ENCODE data around the gene FBLN5. TPM values are rescaled to one million over a fixed set of nuclear protein-coding genes. Genes with fewer than 3 reads are reported as not detected.
A peak's percentile ranks its signal among the peaks of the same experiment; 100 is the strongest.

Gene FBLN5, protein sequence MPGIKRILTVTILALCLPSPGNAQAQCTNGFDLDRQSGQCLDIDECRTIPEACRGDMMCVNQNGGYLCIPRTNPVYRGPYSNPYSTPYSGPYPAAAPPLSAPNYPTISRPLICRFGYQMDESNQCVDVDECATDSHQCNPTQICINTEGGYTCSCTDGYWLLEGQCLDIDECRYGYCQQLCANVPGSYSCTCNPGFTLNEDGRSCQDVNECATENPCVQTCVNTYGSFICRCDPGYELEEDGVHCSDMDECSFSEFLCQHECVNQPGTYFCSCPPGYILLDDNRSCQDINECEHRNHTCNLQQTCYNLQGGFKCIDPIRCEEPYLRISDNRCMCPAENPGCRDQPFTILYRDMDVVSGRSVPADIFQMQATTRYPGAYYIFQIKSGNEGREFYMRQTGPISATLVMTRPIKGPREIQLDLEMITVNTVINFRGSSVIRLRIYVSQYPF
- polyA plus RNA-seq (2013, experiment 1 of 2) = 7.8 TPM
- 8.4 TPM for polyA plus RNA-seq (2013, experiment 2 of 2)

DNA sequence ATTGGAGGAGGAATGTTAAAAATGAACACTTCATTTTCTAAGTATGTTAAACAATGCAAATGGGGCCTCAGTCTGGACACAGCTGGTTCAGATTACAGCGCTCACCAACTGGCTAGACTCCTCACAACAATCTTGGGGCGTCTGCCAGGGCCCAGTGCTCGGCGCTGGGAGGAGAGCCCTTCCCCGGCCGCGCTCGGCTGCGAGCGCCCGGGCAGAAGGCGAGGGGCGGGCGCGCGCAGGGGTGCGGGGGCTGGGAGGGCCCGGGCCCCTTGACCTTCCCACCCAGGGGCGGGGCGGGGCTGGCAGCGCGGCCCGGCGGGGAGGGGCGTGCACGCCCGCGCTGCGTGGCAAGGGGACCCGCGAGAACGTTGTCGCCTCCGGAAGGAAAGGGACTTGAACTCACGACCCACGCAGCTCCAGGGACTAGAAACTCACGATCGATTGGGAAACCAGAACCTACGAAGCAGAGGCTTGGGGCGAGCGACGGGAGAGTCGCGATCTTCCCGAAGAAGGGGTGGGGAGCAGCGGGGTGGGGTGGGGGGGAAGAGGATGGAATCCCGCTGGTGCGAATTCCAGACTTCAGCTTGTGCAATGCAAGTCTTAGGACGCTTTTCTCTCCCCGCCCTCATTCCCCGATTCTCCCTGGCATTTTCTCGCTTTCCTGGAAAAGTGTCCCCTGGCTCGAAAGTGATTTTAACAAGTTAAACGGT, at the start of gene FBLN5:
TSS of gene FBLN5 (minus strand) at position 220 of the 710 bp plus-strand sequence. CDS start 465 bp downstream, outside the sequence.
- Histone ChIP-seq H3K23ac (ENCODE audit: low read length) (peak within 1 kb of the TSS; percentile 57), H3K79me2 (ENCODE audit: control insufficient read depth, insufficient read depth, low read length) (no peaks in the 10 kb centered on the region), H3K4me2 (ENCODE audit: low read length) (peak within 1 kb of the TSS; percentile 87), H3K4me3 (ENCODE audit: low read length) (peak within 1 kb of the TSS; percentile 55), H3K79me1 (ENCODE audit: low read length) (no peaks in the 10 kb centered on the region), H2BK15ac (replicated peaks; ENCODE audit: low read depth) (no peak within 1 kb of the TSS), H2BK120ac (ENCODE audit: low read depth, low read length) (no peak within 1 kb of the TSS), H4K8ac (ENCODE audit: low read depth, low read length) (no peak within 1 kb of the TSS), H2BK5ac (ENCODE audit: low read length) (no peak within 1 kb of the TSS), H3K27ac (ENCODE audit: low read depth, low read length) (no peak within 1 kb of the TSS), H3K56ac (ENCODE audit: low read length) (peak within 1 kb of the TSS; percentile 82), H3K18ac (ENCODE audit: low read length) (peak within 1 kb of the TSS; percentile 97), H4K5ac (ENCODE audit: low read length) (no peak within 1 kb of the TSS), H3K36me3 (ENCODE audit: control insufficient read depth, insufficient read depth, low read length) (no peaks in the 10 kb centered on the region), H3K27me3 (ENCODE audit: insufficient read depth, low read length, poor library complexity) (peaks cover 4% of the 10 kb centered on the region), H3K9ac (ENCODE audit: low read length) (peak within 1 kb of the TSS; percentile 72), H3K4ac (ENCODE audit: low read depth, low read length) (peak within 1 kb of the TSS; percentile 45), H2AK5ac (ENCODE audit: low read length) (no peak within 1 kb of the TSS), H3K4me1 (ENCODE audit: control insufficient read depth, low read depth, low read length) (peaks cover 3% of the 10 kb centered on the region)
- no CpG with 5 or more reads among the region's 54 CpGs for WGBS (ENCODE audit: extremely low coverage, insufficient coverage, low lambda C conversion rate)
- DNase-seq = peak; percentile 73

DNA sequence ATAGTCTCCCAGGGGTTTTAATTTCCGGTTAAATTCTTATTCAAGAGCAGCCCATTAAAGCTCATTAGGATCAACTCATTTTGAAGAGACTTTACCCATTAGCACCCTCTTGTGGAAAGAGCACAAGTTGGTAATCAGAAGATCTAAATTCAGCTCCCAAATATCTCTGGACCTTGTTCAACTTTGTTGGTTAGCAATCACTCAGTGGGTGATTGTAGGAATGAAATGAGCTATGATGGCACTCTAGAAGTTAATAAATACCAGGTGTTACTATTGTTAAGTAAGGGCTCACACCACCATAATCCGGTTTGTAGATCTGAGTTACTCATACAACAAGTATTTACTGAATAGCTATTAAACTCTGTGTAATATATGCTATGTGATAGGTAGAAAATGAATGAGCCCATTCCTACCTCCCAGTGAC, 49.5 kb upstream of the FBLN5 start:
- H3K36me3 ChIP-seq (ENCODE audit: control insufficient read depth, insufficient read depth, low read length) = no peaks in the 10 kb centered on the region
- H3K27me3 ChIP-seq (ENCODE audit: insufficient read depth, low read length, poor library complexity) = no peaks in the 10 kb centered on the region
- H2BK120ac ChIP-seq (ENCODE audit: low read depth, low read length) = no peak overlapping the region
- no peak overlapping the region for H4K8ac ChIP-seq (ENCODE audit: low read depth, low read length)
- DNase-seq = peak; percentile 71
- no peak overlapping the region for H3K4me3 ChIP-seq (ENCODE audit: low read length)
- WGBS (ENCODE audit: extremely low coverage, insufficient coverage, low lambda C conversion rate) = no CpG with 5 or more reads among the region's 2 CpGs
- no peak overlapping the region for H3K18ac ChIP-seq (ENCODE audit: low read length)
- no peak overlapping the region for H3K23ac ChIP-seq (ENCODE audit: low read length)
- H3K4me1 ChIP-seq (ENCODE audit: control insufficient read depth, low read depth, low read length) = no peaks in the 10 kb centered on the region
- no peak overlapping the region for H2BK15ac ChIP-seq (replicated peaks; ENCODE audit: low read depth)
- no peak overlapping the region for H2BK5ac ChIP-seq (ENCODE audit: low read length)
- no peak overlapping the region for H3K27ac ChIP-seq (ENCODE audit: low read depth, low read length)
- H2AK5ac ChIP-seq (ENCODE audit: low read length) = no peak overlapping the region
- no peak overlapping the region for H3K9ac ChIP-seq (ENCODE audit: low read length)
- H3K79me2 ChIP-seq (ENCODE audit: control insufficient read depth, insufficient read depth, low read length) = no peaks in the 10 kb centered on the region
- H4K5ac ChIP-seq (ENCODE audit: low read length) = no peak overlapping the region
- no peak overlapping the region for H3K56ac ChIP-seq (ENCODE audit: low read length)
- H3K4ac ChIP-seq (ENCODE audit: low read depth, low read length) = no peak overlapping the region
- H3K4me2 ChIP-seq (ENCODE audit: low read length) = no peak overlapping the region
- H3K79me1 ChIP-seq (ENCODE audit: low read length) = no peaks in the 10 kb centered on the region

DNA sequence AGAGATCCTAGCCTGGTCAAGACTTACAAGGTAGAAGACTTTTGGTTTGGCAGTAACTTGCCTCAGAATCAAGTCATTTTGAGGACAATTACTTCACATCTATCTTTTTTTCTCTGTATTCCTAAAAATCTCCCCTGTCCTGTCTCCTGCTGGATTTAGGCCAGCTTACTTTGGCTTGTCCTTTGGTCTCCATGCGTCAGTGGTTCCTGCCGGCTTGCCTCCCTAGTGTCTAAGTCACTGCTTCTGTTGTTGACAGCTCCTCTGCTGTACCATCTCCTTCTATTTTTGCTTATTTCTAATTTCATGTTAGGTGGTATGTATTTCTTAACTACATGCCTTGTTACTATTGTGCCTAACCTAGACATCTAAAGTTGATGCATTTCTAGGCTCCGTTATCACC, 39.7 kb upstream of the FBLN5 start:
- Histone ChIP-seq H2BK15ac (replicated peaks; ENCODE audit: low read depth) (no peak overlapping the region), H2BK120ac (ENCODE audit: low read depth, low read length) (no peak overlapping the region), H3K36me3 (ENCODE audit: control insufficient read depth, insufficient read depth, low read length) (peaks cover 1% of the 10 kb centered on the region), H4K5ac (ENCODE audit: low read length) (no peak overlapping the region), H3K4me2 (ENCODE audit: low read length) (no peak overlapping the region), H3K23ac (ENCODE audit: low read length) (no peak overlapping the region), H3K4me3 (ENCODE audit: low read length) (no peak overlapping the region), H3K4me1 (ENCODE audit: control insufficient read depth, low read depth, low read length) (no peaks in the 10 kb centered on the region), H3K18ac (ENCODE audit: low read length) (no peak overlapping the region), H3K27me3 (ENCODE audit: insufficient read depth, low read length, poor library complexity) (no peaks in the 10 kb centered on the region), H3K79me2 (ENCODE audit: control insufficient read depth, insufficient read depth, low read length) (no peaks in the 10 kb centered on the region), H3K79me1 (ENCODE audit: low read length) (no peaks in the 10 kb centered on the region), H3K4ac (ENCODE audit: low read depth, low read length) (no peak overlapping the region), H4K8ac (ENCODE audit: low read depth, low read length) (no peak overlapping the region), H2AK5ac (ENCODE audit: low read length) (no peak overlapping the region), H2BK5ac (ENCODE audit: low read length) (no peak overlapping the region), H3K27ac (ENCODE audit: low read depth, low read length) (no peak overlapping the region), H3K56ac (ENCODE audit: low read length) (no peak overlapping the region), H3K9ac (ENCODE audit: low read length) (no peak overlapping the region)
- DNase-seq = no peak
- WGBS (ENCODE audit: extremely low coverage, insufficient coverage, low lambda C conversion rate) = no CpG with 5 or more reads among the region's 3 CpGs

DNA sequence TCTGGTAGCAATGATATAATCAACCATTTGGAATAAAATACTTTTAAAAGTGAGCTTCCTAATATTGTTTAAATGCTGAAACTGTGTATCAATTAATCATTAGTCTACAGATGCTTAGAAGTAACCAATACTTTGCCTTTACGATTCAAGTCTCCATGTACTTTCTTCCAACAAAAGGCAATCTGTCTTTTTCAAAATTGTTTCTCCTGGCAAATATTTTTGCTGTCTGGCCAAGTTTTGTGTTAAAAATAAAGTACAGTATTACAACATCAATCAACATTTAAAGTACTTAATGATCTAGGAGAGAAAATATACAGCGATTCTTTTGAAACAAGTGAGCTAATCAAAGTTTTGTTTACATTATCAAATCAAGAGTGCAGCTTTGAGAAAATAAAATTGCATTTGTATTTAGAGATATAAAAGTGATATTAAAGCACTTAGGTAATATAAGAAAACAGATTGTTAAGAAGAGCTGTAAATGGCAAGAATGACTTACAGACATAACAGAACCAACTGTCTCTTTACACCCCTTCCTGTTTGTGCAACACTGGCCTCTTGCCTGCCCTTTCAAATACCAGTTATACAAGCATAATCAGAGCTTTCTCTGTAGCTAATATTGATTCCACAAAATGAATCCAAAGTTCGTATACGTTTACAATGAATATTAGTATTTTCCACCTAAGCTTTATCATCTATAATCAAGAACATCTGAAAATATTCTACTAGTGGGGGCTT, 38.2 kb upstream of the FBLN5 start:
- Histone ChIP-seq H3K27me3 (ENCODE audit: insufficient read depth, low read length, poor library complexity) (no peaks in the 10 kb centered on the region), H3K79me1 (ENCODE audit: low read length) (no peaks in the 10 kb centered on the region), H3K4me3 (ENCODE audit: low read length) (no peak overlapping the region), H3K4me2 (ENCODE audit: low read length) (no peak overlapping the region), H3K56ac (ENCODE audit: low read length) (no peak overlapping the region), H2AK5ac (ENCODE audit: low read length) (no peak overlapping the region), H4K8ac (ENCODE audit: low read depth, low read length) (no peak overlapping the region), H3K79me2 (ENCODE audit: control insufficient read depth, insufficient read depth, low read length) (no peaks in the 10 kb centered on the region), H3K18ac (ENCODE audit: low read length) (no peak overlapping the region), H3K23ac (ENCODE audit: low read length) (no peak overlapping the region), H3K4ac (ENCODE audit: low read depth, low read length) (no peak overlapping the region), H2BK5ac (ENCODE audit: low read length) (no peak overlapping the region), H3K27ac (ENCODE audit: low read depth, low read length) (no peak overlapping the region), H2BK120ac (ENCODE audit: low read depth, low read length) (no peak overlapping the region), H2BK15ac (replicated peaks; ENCODE audit: low read depth) (no peak overlapping the region), H4K5ac (ENCODE audit: low read length) (no peak overlapping the region), H3K4me1 (ENCODE audit: control insufficient read depth, low read depth, low read length) (no peaks in the 10 kb centered on the region), H3K36me3 (ENCODE audit: control insufficient read depth, insufficient read depth, low read length) (peaks cover 1% of the 10 kb centered on the region), H3K9ac (ENCODE audit: low read length) (no peak overlapping the region)
- WGBS (ENCODE audit: extremely low coverage, insufficient coverage, low lambda C conversion rate) = no CpG with 5 or more reads among the region's 4 CpGs
- DNase-seq = no peak

DNA sequence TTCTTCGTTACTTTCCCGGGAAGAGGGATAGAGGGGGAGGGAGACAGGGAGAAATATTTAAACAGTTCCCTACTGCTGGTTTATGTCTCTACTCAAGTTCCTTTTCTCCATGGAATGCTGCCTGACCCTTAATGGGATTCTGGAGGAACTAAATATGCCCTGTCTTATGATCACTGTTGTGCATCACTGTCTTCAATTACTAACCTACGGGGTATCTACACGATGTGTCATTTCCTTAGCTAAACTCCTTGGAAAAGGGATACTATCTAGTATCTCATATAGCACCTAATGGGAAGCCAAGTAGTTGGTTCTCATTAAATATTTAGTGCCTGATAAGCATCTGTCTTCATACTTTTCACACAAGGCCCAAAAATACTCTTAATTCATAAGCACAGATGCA, 37.5 kb upstream of the FBLN5 start:
- peaks cover 1% of the 10 kb centered on the region for H3K36me3 ChIP-seq (ENCODE audit: control insufficient read depth, insufficient read depth, low read length)
- no peak overlapping the region for H3K56ac ChIP-seq (ENCODE audit: low read length)
- no peak overlapping the region for H2BK120ac ChIP-seq (ENCODE audit: low read depth, low read length)
- no peaks in the 10 kb centered on the region for H3K4me1 ChIP-seq (ENCODE audit: control insufficient read depth, low read depth, low read length)
- H2BK15ac ChIP-seq (replicated peaks; ENCODE audit: low read depth) = no peak overlapping the region
- H2AK5ac ChIP-seq (ENCODE audit: low read length) = no peak overlapping the region
- no peak overlapping the region for H4K5ac ChIP-seq (ENCODE audit: low read length)
- H3K27me3 ChIP-seq (ENCODE audit: insufficient read depth, low read length, poor library complexity) = no peaks in the 10 kb centered on the region
- no peaks in the 10 kb centered on the region for H3K79me1 ChIP-seq (ENCODE audit: low read length)
- WGBS (ENCODE audit: extremely low coverage, insufficient coverage, low lambda C conversion rate) = no CpG with 5 or more reads among the region's 4 CpGs
- no peak for DNase-seq
- H3K4me2 ChIP-seq (ENCODE audit: low read length) = no peak overlapping the region
- no peaks in the 10 kb centered on the region for H3K79me2 ChIP-seq (ENCODE audit: control insufficient read depth, insufficient read depth, low read length)
- no peak overlapping the region for H4K8ac ChIP-seq (ENCODE audit: low read depth, low read length)
- H3K18ac ChIP-seq (ENCODE audit: low read length) = no peak overlapping the region
- no peak overlapping the region for H3K4ac ChIP-seq (ENCODE audit: low read depth, low read length)
- H3K9ac ChIP-seq (ENCODE audit: low read length) = no peak overlapping the region
- no peak overlapping the region for H3K23ac ChIP-seq (ENCODE audit: low read length)
- H3K27ac ChIP-seq (ENCODE audit: low read depth, low read length) = no peak overlapping the region
- H3K4me3 ChIP-seq (ENCODE audit: low read length) = no peak overlapping the region
- H2BK5ac ChIP-seq (ENCODE audit: low read length) = no peak overlapping the region
